ENCODE data around the gene P2RX6.

Gene P2RX6

DNA sequence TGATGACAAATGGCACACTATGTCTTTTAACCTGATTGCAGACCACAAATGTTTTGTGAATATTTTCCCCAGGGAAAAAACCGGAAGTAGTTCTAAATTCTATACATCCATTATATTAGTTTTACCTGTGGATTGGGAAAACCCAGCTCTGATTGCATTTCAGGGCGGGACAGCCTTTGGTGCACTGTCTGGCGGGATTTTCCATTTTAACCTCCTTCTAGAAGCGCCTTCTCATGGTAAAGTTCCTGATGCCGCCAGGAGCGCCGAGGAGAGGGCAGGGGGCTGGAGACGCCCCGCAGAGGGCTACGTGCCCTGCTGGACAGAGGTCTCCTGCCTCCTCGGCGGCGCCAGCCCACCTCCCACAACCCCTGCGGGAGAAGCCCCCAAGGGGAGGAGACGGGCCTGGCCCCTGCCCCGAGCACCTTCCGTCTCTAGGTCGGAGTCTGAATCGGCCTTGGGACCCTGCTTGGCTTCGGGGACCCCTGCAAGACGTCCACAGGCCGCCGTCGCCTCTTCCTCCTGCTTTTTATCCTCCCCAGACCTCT is 1.2 kb upstream of the P2RX6 start:
- peak; percentile 5; the same call in 2 of the 3 replicates for ATAC-seq
- no peak; the same call in 1 of the 2 replicates for TF ChIP-seq ZNF70 (CRISPR knock-in tag; IDR thresholded peaks at IDR 0.05)

DNA sequence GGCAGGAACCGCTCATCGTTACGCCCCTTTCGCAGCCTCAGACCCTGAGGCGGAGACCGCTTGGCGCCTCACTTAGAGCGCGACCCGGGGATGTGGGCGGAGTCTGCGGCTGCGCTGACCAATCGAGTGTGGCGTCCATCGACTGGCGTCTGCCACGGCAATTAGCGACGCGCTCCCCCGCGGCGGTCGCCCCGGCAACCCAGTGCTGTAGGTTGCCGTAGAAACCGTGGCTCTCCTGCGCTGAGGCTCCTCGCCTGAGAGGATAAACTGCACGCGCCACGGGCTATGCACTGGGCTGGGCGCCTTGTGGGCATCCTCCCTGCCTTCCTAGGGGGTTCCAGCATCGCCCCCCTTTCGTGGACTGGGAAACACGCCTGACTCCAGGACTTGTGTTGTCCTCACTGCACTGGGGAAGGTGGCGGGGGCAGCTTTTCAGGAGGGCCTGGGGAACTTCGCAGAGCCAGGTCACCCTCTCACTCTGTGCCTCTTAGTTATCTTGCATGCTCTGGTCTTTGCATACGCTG is 701 bp upstream of the P2RX6 start:
- ATAC-seq: peak; percentile 94
- TF ChIP-seq, protein P1, sequence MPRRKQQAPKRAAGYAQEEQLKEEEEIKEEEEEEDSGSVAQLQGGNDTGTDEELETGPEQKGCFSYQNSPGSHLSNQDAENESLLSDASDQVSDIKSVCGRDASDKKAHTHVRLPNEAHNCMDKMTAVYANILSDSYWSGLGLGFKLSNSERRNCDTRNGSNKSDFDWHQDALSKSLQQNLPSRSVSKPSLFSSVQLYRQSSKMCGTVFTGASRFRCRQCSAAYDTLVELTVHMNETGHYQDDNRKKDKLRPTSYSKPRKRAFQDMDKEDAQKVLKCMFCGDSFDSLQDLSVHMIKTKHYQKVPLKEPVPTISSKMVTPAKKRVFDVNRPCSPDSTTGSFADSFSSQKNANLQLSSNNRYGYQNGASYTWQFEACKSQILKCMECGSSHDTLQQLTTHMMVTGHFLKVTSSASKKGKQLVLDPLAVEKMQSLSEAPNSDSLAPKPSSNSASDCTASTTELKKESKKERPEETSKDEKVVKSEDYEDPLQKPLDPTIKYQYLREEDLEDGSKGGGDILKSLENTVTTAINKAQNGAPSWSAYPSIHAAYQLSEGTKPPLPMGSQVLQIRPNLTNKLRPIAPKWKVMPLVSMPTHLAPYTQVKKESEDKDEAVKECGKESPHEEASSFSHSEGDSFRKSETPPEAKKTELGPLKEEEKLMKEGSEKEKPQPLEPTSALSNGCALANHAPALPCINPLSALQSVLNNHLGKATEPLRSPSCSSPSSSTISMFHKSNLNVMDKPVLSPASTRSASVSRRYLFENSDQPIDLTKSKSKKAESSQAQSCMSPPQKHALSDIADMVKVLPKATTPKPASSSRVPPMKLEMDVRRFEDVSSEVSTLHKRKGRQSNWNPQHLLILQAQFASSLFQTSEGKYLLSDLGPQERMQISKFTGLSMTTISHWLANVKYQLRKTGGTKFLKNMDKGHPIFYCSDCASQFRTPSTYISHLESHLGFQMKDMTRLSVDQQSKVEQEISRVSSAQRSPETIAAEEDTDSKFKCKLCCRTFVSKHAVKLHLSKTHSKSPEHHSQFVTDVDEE (CRISPR knock-in tag; IDR thresholded peaks at IDR 0.05): no peak
- TF ChIP-seq PPARA (CRISPR knock-in tag; IDR thresholded peaks at IDR 0.05; ENCODE audit: borderline replicate concordance): peak; percentile 67; the same call in 1 of the 2 replicates

DNA sequence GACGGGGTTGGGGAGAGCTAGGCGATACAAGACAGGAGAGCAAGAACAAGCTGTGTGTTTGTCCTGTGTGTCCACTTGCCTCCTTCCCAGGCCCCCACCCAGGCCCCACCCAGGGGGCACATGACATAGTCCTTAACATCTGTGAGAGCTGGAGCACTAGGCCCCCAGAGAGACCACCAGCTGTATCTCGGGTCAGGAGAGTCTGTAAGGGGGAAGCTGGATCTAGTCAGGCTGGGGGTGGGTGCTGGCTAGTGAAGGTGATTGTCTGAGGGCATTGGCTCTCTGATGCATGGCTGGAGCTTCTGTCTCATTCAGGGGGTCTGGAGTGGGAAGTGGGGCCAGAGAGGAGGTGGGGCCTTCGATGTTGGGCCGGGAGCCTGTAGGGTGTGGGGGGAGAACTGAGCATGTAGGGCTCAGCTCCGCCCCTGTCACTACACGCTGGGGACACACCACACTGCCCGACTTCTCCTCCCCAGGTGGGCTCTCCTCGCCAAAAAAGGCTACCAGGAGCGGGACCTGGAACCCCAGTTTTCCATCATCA is 571 bp downstream of the P2RX6 start:
- ATAC-seq: no peak
- TF ChIP-seq ZFP30 (CRISPR knock-in tag; IDR thresholded peaks at IDR 0.05): no peak
- no peak for TF ChIP-seq SNAI2 (CRISPR knock-in tag; IDR thresholded peaks at IDR 0.05)
- TF ChIP-seq ARNTL (CRISPR knock-in tag; IDR thresholded peaks at IDR 0.05; ENCODE audit: borderline replicate concordance, low read depth): no peak
- TF ChIP-seq ESRRG (CRISPR knock-in tag; IDR thresholded peaks at IDR 0.05): no peak
- TF ChIP-seq, protein P2, sequence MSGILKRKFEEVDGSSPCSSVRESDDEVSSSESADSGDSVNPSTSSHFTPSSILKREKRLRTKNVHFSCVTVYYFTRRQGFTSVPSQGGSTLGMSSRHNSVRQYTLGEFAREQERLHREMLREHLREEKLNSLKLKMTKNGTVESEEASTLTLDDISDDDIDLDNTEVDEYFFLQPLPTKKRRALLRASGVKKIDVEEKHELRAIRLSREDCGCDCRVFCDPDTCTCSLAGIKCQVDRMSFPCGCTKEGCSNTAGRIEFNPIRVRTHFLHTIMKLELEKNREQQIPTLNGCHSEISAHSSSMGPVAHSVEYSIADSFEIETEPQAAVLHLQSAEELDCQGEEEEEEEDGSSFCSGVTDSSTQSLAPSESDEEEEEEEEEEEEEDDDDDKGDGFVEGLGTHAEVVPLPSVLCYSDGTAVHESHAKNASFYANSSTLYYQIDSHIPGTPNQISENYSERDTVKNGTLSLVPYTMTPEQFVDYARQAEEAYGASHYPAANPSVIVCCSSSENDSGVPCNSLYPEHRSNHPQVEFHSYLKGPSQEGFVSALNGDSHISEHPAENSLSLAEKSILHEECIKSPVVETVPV (CRISPR knock-in tag; IDR thresholded peaks at IDR 0.05): no peak
- TF ChIP-seq, protein P3, sequence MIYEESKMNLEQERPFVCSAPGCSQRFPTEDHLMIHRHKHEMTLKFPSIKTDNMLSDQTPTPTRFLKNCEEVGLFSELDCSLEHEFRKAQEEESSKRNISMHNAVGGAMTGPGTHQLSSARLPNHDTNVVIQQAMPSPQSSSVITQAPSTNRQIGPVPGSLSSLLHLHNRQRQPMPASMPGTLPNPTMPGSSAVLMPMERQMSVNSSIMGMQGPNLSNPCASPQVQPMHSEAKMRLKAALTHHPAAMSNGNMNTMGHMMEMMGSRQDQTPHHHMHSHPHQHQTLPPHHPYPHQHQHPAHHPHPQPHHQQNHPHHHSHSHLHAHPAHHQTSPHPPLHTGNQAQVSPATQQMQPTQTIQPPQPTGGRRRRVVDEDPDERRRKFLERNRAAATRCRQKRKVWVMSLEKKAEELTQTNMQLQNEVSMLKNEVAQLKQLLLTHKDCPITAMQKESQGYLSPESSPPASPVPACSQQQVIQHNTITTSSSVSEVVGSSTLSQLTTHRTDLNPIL (CRISPR knock-in tag; IDR thresholded peaks at IDR 0.05; ENCODE audit: low read depth): no peak
- TF ChIP-seq GLIS3 (CRISPR knock-in tag; IDR thresholded peaks at IDR 0.05): no peak
- no peak for TF ChIP-seq ISL1 (CRISPR knock-in tag; IDR thresholded peaks at IDR 0.05)
- TF ChIP-seq TOX (CRISPR knock-in tag; IDR thresholded peaks at IDR 0.05; ENCODE audit: borderline replicate concordance): no peak
- TF ChIP-seq, protein P1 (CRISPR knock-in tag; IDR thresholded peaks at IDR 0.05): no peak
- TF ChIP-seq, protein P4, sequence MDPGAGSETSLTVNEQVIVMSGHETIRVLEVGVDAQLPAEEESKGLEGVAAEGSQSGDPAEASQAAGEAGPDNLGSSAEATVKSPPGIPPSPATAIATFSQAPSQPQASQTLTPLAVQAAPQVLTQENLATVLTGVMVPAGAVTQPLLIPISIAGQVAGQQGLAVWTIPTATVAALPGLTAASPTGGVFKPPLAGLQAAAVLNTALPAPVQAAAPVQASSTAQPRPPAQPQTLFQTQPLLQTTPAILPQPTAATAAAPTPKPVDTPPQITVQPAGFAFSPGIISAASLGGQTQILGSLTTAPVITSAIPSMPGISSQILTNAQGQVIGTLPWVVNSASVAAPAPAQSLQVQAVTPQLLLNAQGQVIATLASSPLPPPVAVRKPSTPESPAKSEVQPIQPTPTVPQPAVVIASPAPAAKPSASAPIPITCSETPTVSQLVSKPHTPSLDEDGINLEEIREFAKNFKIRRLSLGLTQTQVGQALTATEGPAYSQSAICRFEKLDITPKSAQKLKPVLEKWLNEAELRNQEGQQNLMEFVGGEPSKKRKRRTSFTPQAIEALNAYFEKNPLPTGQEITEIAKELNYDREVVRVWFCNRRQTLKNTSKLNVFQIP (CRISPR knock-in tag; IDR thresholded peaks at IDR 0.05; ENCODE audit: borderline replicate concordance, low read depth): no peak
- no peak for TF ChIP-seq ZNF8 (CRISPR knock-in tag; IDR thresholded peaks at IDR 0.05)
- no peak for TF ChIP-seq ZNF565 (CRISPR knock-in tag; conservative IDR thresholded peaks at IDR 0.05; ENCODE audit: low read depth)
- no peak for TF ChIP-seq CSDC2 (CRISPR knock-in tag; IDR thresholded peaks at IDR 0.05)
- no peak for TF ChIP-seq OSR1 (CRISPR knock-in tag; IDR thresholded peaks at IDR 0.05)
- TF ChIP-seq ZFP3 (CRISPR knock-in tag; IDR thresholded peaks at IDR 0.05): no peak
- no peak for TF ChIP-seq ZNF70 (CRISPR knock-in tag; IDR thresholded peaks at IDR 0.05)

Measured in SK-N-SH treated with all-trans-retinoic acid at 6 μM for 48 hours (cell line).